ENCODE measurements around the gene FBP2. TPM values are rescaled to one million over a fixed set of nuclear protein-coding genes. Genes with fewer than 3 reads are reported as not detected.
"Not testable (repeated sequence)": the region's sequence is repeated elsewhere in the genome, so short reads cannot be mapped to it uniquely, and the experiment has no call there.

Gene FBP2
- total RNA-seq, 1 experiment from 2014 or later, result not detected

DNA sequence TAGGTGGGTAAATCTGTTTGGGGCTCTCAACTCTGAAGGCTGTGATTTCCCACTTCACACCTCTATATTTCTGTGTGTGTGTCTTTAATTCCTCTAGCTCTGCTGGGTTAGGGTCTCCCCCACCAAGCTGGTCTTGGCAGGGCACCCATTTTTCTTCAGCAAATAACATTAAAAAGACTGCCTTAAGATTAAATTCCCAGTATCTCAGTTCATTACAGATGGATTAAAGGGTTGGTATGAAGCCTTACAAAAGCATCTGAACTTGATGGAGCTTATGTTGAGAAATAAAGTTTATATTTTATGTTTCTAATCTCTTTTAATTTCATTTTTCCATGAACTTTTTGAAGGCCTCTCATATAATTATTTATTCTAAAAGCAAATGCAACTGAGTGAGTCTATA is 27.1 kb downstream of the FBP2 start:
- no peak overlapping the region for H3K27ac ChIP-seq (ENCODE audit: low read depth, low read length)
- H3K9ac ChIP-seq (ENCODE audit: low read length), result no peak overlapping the region
- H2AFZ ChIP-seq (ENCODE audit: low read depth, low read length, poor library complexity, severe bottlenecking), result no peak overlapping the region
- H3K27me3 ChIP-seq (ENCODE audit: insufficient read depth, low read length), result no peaks in the 10 kb centered on the region
- H3K9me3 ChIP-seq (ENCODE audit: control insufficient read depth in 1 of 2, insufficient read depth in 1 of 2, low read depth in 1 of 2, low read length in 2 of 2), result no peaks in the 10 kb centered on the region
- no peak for ATAC-seq
- no peak overlapping the region for H3K4me3 ChIP-seq (replicated peaks in 1 of 2; ENCODE audit: low read depth in 1 of 2, low read length in 2 of 2)
- DNase-seq (ENCODE audit: low read depth, low spot score), result no peak
- H4K20me1 ChIP-seq (ENCODE audit: insufficient read depth), result no peaks in the 10 kb centered on the region
- no peaks in the 10 kb centered on the region for H3K36me3 ChIP-seq (ENCODE audit: control insufficient read depth in 1 of 2, insufficient read depth in 2 of 2, low read length in 2 of 2)
- no TSS peak for BruUV-seq (replicated peaks)
- ChIA-PET RAD21 (ENCODE audit: low non-redundant PET in 1 of 2, low total read pairs in 2 of 2, uncharacterized antibody in 2 of 2, unreplicated experiment in 2 of 2) (no interaction called here), POLR2A (no interaction called here), CTCF (no interaction called here)
- H3K9me2 ChIP-seq (ENCODE audit: insufficient read depth), result no peaks in the 10 kb centered on the region
- TF ChIP-seq CEBPB (IDR thresholded peaks at IDR 0.05; ENCODE audit: low read depth) (no peak), POLR2A (IDR thresholded peaks at IDR 0.05; ENCODE audit: borderline replicate concordance, extremely low read depth, insufficient read depth, insufficient read length) (no peak), TCF7L2 (IDR thresholded peaks at IDR 0.05; ENCODE audit: borderline replicate concordance, extremely low read depth, insufficient read depth, insufficient read length) (no peak), CBX3 (IDR thresholded peaks at IDR 0.05; ENCODE audit: low read depth) (no peak), SRF (IDR thresholded peaks at IDR 0.05; ENCODE audit: low read depth) (no peak), RAD21 (IDR thresholded peaks at IDR 0.05; ENCODE audit: low read depth) (no peak), YY1 (IDR thresholded peaks at IDR 0.05; ENCODE audit: extremely low read depth, insufficient replicate concordance, low read depth, low read length) (no peak), SP1 (IDR thresholded peaks at IDR 0.05; ENCODE audit: low read depth) (no peak), FOSL1 (IDR thresholded peaks at IDR 0.05; ENCODE audit: low read depth) (no peak), ZFX (IDR thresholded peaks at IDR 0.05) (no peak), ELF1 (IDR thresholded peaks at IDR 0.05; ENCODE audit: borderline replicate concordance, low read depth) (no peak), EZH2 (IDR thresholded peaks at IDR 0.05) (no peak), ZNF274 (IDR thresholded peaks at IDR 0.05; ENCODE audit: low read depth, low read length) (no peak)
- TF ChIP-seq, protein P1, sequence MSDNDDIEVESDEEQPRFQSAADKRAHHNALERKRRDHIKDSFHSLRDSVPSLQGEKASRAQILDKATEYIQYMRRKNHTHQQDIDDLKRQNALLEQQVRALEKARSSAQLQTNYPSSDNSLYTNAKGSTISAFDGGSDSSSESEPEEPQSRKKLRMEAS (IDR thresholded peaks at IDR 0.05), result no peak
- TF ChIP-seq, protein P2, sequence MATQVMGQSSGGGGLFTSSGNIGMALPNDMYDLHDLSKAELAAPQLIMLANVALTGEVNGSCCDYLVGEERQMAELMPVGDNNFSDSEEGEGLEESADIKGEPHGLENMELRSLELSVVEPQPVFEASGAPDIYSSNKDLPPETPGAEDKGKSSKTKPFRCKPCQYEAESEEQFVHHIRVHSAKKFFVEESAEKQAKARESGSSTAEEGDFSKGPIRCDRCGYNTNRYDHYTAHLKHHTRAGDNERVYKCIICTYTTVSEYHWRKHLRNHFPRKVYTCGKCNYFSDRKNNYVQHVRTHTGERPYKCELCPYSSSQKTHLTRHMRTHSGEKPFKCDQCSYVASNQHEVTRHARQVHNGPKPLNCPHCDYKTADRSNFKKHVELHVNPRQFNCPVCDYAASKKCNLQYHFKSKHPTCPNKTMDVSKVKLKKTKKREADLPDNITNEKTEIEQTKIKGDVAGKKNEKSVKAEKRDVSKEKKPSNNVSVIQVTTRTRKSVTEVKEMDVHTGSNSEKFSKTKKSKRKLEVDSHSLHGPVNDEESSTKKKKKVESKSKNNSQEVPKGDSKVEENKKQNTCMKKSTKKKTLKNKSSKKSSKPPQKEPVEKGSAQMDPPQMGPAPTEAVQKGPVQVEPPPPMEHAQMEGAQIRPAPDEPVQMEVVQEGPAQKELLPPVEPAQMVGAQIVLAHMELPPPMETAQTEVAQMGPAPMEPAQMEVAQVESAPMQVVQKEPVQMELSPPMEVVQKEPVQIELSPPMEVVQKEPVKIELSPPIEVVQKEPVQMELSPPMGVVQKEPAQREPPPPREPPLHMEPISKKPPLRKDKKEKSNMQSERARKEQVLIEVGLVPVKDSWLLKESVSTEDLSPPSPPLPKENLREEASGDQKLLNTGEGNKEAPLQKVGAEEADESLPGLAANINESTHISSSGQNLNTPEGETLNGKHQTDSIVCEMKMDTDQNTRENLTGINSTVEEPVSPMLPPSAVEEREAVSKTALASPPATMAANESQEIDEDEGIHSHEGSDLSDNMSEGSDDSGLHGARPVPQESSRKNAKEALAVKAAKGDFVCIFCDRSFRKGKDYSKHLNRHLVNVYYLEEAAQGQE (IDR thresholded peaks at IDR 0.05; ENCODE audit: low read depth), result no peak
- no peaks in the 10 kb centered on the region for H3K79me2 ChIP-seq (ENCODE audit: insufficient read depth, low read length)
- no peaks in the 10 kb centered on the region for H3K4me1 ChIP-seq (ENCODE audit: control insufficient read depth in 1 of 2, insufficient read depth in 2 of 2, low read length in 2 of 2)
- intact Hi-C loops (cut with micrococcal nuclease), result no loop called here
- no peak overlapping the region for H3K4me2 ChIP-seq (ENCODE audit: low read length)

DNA sequence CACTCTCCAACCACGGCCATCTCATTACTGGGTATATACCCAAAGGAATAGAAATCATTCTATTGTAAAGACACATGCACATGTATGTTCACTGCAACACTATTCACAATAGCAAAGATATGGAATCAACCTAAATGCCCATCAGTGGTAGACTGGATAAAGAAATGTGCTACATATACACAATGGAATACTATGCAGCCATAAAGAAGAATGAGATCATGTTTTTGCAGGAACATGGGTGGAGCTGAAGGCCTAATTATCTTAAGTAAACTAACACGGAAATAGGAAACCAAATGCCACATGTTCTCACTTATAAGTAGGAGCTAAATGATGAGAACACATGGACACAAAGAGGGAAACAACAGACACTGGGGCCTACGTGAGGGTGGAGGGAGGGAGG is 29.3 kb downstream of the FBP2 start:
- H3K9me2 ChIP-seq (ENCODE audit: insufficient read depth); H3K9ac ChIP-seq (ENCODE audit: low read length); H4K20me1 ChIP-seq (ENCODE audit: insufficient read depth); H3K9me3 ChIP-seq (ENCODE audit: control insufficient read depth in 1 of 2, insufficient read depth in 1 of 2, low read depth in 1 of 2, low read length in 2 of 2); H2AFZ ChIP-seq (ENCODE audit: low read depth, low read length, poor library complexity, severe bottlenecking); H3K4me3 ChIP-seq (replicated peaks in 1 of 2; ENCODE audit: low read depth in 1 of 2, low read length in 2 of 2); H3K79me2 ChIP-seq (ENCODE audit: insufficient read depth, low read length); H3K4me2 ChIP-seq (ENCODE audit: low read length); POLR2A ChIA-PET; RAD21 ChIA-PET (ENCODE audit: low non-redundant PET in 1 of 2, low total read pairs in 2 of 2, uncharacterized antibody in 2 of 2, unreplicated experiment in 2 of 2); ATAC-seq; DNase-seq (ENCODE audit: low read depth, low spot score); H3K36me3 ChIP-seq (ENCODE audit: control insufficient read depth in 1 of 2, insufficient read depth in 2 of 2, low read length in 2 of 2); H3K27ac ChIP-seq (ENCODE audit: low read depth, low read length); intact Hi-C loops (cut with micrococcal nuclease); H3K4me1 ChIP-seq (ENCODE audit: control insufficient read depth in 1 of 2, insufficient read depth in 2 of 2, low read length in 2 of 2); BruUV-seq (replicated peaks); H3K27me3 ChIP-seq (ENCODE audit: insufficient read depth, low read length); CTCF ChIA-PET: not testable (repeated sequence)
